K562 (cell line): ENCODE results near the gene MANEA. TPM values are rescaled to one million over a fixed set of nuclear protein-coding genes. Genes with fewer than 3 reads are reported as not detected.

ENCODE experiments used
- ATF3 ChIP-seq, 2 experiments: fragments of 450-650 bp in 1 of 2; sonication (generic) in 1 of 2; formaldehyde crosslinking in 1 of 2; IDR thresholded peaks in 1 of 2; conservative IDR thresholded peaks in 1 of 2; 2 replicates each; pipeline versions ENCODE4 v1.6.1 to v1.8.1; 2016 to 2023; ENCODE audit warnings: mild to moderate bottlenecking in 2 of 2, moderate library complexity in 2 of 2, inconsistent platforms in 1 of 2, missing genetic modification reagents in 1 of 2
- CEBPG ChIP-seq, 3 experiments: fragments of 200-800 bp in 1 of 3; sonication (Bioruptor generic) in 1 of 3; sonication (generic) in 1 of 3; formaldehyde crosslinking in 1 of 3; IDR thresholded peaks in 2 of 3; conservative IDR thresholded peaks in 1 of 3; 2 replicates each; pipeline versions ENCODE4 v1.6.1 to v1.8.0; 2016 to 2022; ENCODE audit warnings: missing compliant biosample characterization in 2 of 3, missing genetic modification characterization in 2 of 3, mild to moderate bottlenecking in 1 of 3, missing genetic modification reagents in 1 of 3
- E2F3 ChIP-seq: fragments of 250-450 bp; sonication (Bioruptor Pico); IDR thresholded peaks from 2 replicates; pipeline ENCODE4 v1.4.0; 2020; ENCODE audit warnings: mild to moderate bottlenecking
- ETV1 ChIP-seq: fragments of 450-650 bp; conservative IDR thresholded peaks from 2 replicates; pipeline ENCODE4 v1.6.1; 2016; ENCODE audit warnings: missing genetic modification characterization, control low read depth, low read depth, missing compliant biosample characterization
- GTF3C2 ChIP-seq: IDR thresholded peaks from 3 replicates; pipeline ENCODE4 v1.6.1; 2011; ENCODE audit warnings: borderline replicate concordance, mild to moderate bottlenecking, moderate library complexity; ENCODE audit not compliant: insufficient read length; ENCODE audit errors: extremely low read depth
- HMGN3 ChIP-seq: IDR thresholded peaks from 2 replicates; pipeline ENCODE4 v1.6.1; 2011; ENCODE audit warnings: borderline replicate concordance, low read depth, mild to moderate bottlenecking, mixed read lengths, low read length; ENCODE audit not compliant: insufficient read length; ENCODE audit errors: extremely low read depth
- JUND ChIP-seq, 2 experiments: IDR thresholded peaks; 2 replicates in 1 of 2; 3 replicates in 1 of 2; pipeline ENCODE4 v1.6.1; 2011; ENCODE audit warnings: borderline replicate concordance in 2 of 2, low read depth in 2 of 2, low read length in 2 of 2, improper control_type of control experiment in 1 of 2, missing biosample characterization in 1 of 2, missing genetic modification characterization in 1 of 2, missing genetic modification reagents in 1 of 2
- MEIS2 ChIP-seq: fragments of 450-650 bp; IDR thresholded peaks from 2 replicates; pipeline ENCODE4 v1.6.1; 2014; ENCODE audit warnings: mild to moderate bottlenecking; ENCODE audit not compliant: partially characterized antibody
- MYBL2 ChIP-seq, 2 experiments: fragments of 450-650 bp in 1 of 2; sonication (generic) in 1 of 2; formaldehyde crosslinking in 1 of 2; IDR thresholded peaks; 2 replicates each; pipeline versions ENCODE4 v1.6.1 to v1.8.1; 2017 to 2022; ENCODE audit warnings: borderline replicate concordance in 1 of 2, inconsistent platforms in 1 of 2, low read depth in 1 of 2, mild to moderate bottlenecking in 1 of 2, missing genetic modification reagents in 1 of 2, moderate library complexity in 1 of 2
- NFIC ChIP-seq: fragments of 450-650 bp; IDR thresholded peaks from 2 replicates; pipeline ENCODE4 v1.6.1; 2017; ENCODE audit warnings: mild to moderate bottlenecking, inconsistent platforms
- RFX1 ChIP-seq: fragments of 450-650 bp; IDR thresholded peaks from 2 replicates; pipeline ENCODE4 v1.6.1; 2016; ENCODE audit warnings: mild to moderate bottlenecking, moderate library complexity
- SNRNP70 ChIP-seq: fragments of 200-400 bp; formaldehyde crosslinking; optimal IDR thresholded peaks from 2 replicates; pipeline ENCODE3; 2017; ENCODE audit warnings: low read depth, low read length
- ZNF707 ChIP-seq: fragments of 250-450 bp; sonication (Bioruptor Pico); conservative IDR thresholded peaks from 2 replicates; pipeline ENCODE4 v1.8.0; 2022; ENCODE audit warnings: inconsistent platforms, mild to moderate bottlenecking, moderate library complexity
- polyA plus RNA-seq, 8 experiments: library from polyadenylated mRNA; depleted of rRNA in 4 of 8; stranded (reverse) in 5 of 8; unstranded in 3 of 8; fragments of >200 nt; fragmentation: Nextera tagmentation in 2 of 8; fragmentation: Illumina TruSeq in 1 of 8; extraction: Ambion mirVana in 2 of 8; extraction: Trizol in 1 of 8; gene quantifications; 2 replicates each; pipeline versions ENCODE4 v1.2.1 to v1.2.3, GENCODE V29; 2011 to 2014; ENCODE audit warnings: inconsistent platforms in 1 of 8, missing spikeins in 1 of 8
- total RNA-seq, 7 experiments: library from RNA; depleted of rRNA in 6 of 7; stranded (reverse); fragments of >200 nt in 6 of 7; fragmentation: Illumina TruSeq in 2 of 7; extraction: Trizol in 2 of 7; gene quantifications; 2 replicates each; pipeline versions ENCODE4 v1.2.1 to v1.2.3, GENCODE V29; 2011 to 2021; ENCODE audit warnings: low replicate concordance in 1 of 7
- TF ChIP-seq, protein P1 (sequence below): fragments of 450-650 bp; IDR thresholded peaks from 2 replicates; pipeline ENCODE4 v1.6.1; 2016; ENCODE audit warnings: antibody characterized with exemption
- TF ChIP-seq, protein P2 (sequence below): sonication (generic); formaldehyde crosslinking; IDR thresholded peaks from 2 replicates; pipeline ENCODE4 v1.8.1; 2023; ENCODE audit warnings: mild to moderate bottlenecking, missing genetic modification reagents

The MANEA gene
- total and polyA plus RNA-seq, 9 of the 15 experiments (the other 6 are each of a cell fraction or from before 2014, with no cell fraction given) = 4.8 to 16.1 (median 11.4) TPM

DNA sequence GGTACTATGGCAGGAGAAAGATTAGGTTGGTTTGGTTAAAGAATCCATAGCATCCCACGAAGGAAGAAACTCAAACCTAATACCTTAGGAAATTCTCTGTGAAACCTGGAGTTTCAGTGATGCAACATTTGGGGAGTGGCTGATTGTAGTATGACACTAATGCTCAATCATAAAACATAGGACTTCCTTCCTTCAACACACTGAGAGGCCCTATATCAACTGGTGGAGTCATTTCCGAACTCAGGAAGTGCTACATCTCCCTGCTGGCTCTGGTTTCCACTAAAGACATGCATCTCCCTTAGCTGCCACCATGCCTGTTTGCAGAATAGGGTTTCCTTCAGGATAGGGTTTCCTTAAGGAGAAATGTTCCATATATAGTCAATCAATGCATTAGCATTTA lies 5.2 kb upstream of the MANEA start (continued):
- TF ChIP-seq GTF3C2 (no peak), JUND (IDR thresholded peaks at IDR 0.05; ENCODE audit: borderline replicate concordance, low read depth, low read length) (peak; percentile 20; the same call in 1 of the 2 replicates), JUND (tag; IDR thresholded peaks at IDR 0.05; ENCODE audit: borderline replicate concordance, low read depth, low read length) (no peak), E2F3 (no peak), RFX1 (no peak), ATF3 (IDR thresholded peaks at IDR 0.05) (peak; percentile 87), ATF3 (CRISPR knock-in tag; conservative IDR thresholded peaks at IDR 0.05) (no peak), CEBPG (CRISPR knock-in tag; IDR thresholded peaks at IDR 0.05) (no peak), CEBPG (tag; conservative IDR thresholded peaks at IDR 0.05 in 1 of 2, IDR thresholded peaks at IDR 0.05 in 1 of 2) (peak; percentile 83 to 88), ETV1 (peak; percentile 77), SNRNP70 (no peak), MEIS2 (peak; percentile 80), NFIC (no peak), ZNF707 (CRISPR knock-in tag) (no peak), MYBL2 (IDR thresholded peaks at IDR 0.05; ENCODE audit: low read depth) (no peak), MYBL2 (CRISPR knock-in tag; IDR thresholded peaks at IDR 0.05; ENCODE audit: borderline replicate concordance) (no peak), HMGN3 (no peak)
- TF ChIP-seq, protein P1, sequence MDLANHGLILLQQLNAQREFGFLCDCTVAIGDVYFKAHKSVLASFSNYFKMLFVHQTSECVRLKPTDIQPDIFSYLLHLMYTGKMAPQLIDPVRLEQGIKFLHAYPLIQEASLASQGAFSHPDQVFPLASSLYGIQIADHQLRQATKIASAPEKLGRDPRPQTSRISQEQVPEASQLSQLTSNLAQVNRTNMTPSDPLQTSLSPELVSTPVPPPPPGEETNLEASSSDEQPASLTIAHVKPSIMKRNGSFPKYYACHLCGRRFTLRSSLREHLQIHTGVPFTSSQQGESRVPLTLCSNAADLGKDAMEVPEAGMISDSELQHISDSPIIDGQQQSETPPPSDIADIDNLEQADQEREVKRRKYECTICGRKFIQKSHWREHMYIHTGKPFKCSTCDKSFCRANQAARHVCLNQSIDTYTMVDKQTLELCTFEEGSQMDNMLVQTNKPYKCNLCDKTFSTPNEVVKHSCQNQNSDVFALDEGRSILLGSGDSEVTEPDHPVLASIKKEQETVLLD = no peak
- TF ChIP-seq, protein P2, sequence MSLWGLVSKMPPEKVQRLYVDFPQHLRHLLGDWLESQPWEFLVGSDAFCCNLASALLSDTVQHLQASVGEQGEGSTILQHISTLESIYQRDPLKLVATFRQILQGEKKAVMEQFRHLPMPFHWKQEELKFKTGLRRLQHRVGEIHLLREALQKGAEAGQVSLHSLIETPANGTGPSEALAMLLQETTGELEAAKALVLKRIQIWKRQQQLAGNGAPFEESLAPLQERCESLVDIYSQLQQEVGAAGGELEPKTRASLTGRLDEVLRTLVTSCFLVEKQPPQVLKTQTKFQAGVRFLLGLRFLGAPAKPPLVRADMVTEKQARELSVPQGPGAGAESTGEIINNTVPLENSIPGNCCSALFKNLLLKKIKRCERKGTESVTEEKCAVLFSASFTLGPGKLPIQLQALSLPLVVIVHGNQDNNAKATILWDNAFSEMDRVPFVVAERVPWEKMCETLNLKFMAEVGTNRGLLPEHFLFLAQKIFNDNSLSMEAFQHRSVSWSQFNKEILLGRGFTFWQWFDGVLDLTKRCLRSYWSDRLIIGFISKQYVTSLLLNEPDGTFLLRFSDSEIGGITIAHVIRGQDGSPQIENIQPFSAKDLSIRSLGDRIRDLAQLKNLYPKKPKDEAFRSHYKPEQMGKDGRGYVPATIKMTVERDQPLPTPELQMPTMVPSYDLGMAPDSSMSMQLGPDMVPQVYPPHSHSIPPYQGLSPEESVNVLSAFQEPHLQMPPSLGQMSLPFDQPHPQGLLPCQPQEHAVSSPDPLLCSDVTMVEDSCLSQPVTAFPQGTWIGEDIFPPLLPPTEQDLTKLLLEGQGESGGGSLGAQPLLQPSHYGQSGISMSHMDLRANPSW (CRISPR knock-in tag) = no peak
